Measurements from ENCODE around the gene MBD3.
"Not testable (repeated sequence)": the region's sequence is repeated elsewhere in the genome, so short reads cannot be mapped to it uniquely, and the experiment has no call there.

MBD3 gene, protein sequence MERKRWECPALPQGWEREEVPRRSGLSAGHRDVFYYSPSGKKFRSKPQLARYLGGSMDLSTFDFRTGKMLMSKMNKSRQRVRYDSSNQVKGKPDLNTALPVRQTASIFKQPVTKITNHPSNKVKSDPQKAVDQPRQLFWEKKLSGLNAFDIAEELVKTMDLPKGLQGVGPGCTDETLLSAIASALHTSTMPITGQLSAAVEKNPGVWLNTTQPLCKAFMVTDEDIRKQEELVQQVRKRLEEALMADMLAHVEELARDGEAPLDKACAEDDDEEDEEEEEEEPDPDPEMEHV

GRCh38 chr19:1592755-1593500 is at the start of gene MBD3:
Gene MBD3, minus strand, starts transcription at chr19:1592865. Its CDS starts 234 bp downstream, at chr19:1592631.
- Histone ChIP-seq H3K27ac (peak within 1 kb of the TSS; percentile 100), H3K9me3 (ENCODE audit: severe bottlenecking) (no peaks in the 10 kb centered on the region), H3K4me3 (ENCODE audit: low read depth, low read length) (peak within 1 kb of the TSS; percentile 95), H3K36me3 (peaks cover 52% of the 10 kb centered on the region), H3K27me3 (ENCODE audit: insufficient read depth, low read depth, severe bottlenecking) (no peaks in the 10 kb centered on the region)
- TF ChIP-seq, protein P1, sequence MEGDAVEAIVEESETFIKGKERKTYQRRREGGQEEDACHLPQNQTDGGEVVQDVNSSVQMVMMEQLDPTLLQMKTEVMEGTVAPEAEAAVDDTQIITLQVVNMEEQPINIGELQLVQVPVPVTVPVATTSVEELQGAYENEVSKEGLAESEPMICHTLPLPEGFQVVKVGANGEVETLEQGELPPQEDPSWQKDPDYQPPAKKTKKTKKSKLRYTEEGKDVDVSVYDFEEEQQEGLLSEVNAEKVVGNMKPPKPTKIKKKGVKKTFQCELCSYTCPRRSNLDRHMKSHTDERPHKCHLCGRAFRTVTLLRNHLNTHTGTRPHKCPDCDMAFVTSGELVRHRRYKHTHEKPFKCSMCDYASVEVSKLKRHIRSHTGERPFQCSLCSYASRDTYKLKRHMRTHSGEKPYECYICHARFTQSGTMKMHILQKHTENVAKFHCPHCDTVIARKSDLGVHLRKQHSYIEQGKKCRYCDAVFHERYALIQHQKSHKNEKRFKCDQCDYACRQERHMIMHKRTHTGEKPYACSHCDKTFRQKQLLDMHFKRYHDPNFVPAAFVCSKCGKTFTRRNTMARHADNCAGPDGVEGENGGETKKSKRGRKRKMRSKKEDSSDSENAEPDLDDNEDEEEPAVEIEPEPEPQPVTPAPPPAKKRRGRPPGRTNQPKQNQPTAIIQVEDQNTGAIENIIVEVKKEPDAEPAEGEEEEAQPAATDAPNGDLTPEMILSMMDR (IDR thresholded peaks at IDR 0.05; ENCODE audit: low read depth, low read length): no peak
- DNase-seq: peak; percentile 92

GRCh38 chr19:1640893-1641448 is 48.3 kb upstream of the MBD3 start:
- DNase-seq; H3K9me3 ChIP-seq (ENCODE audit: severe bottlenecking); H3K27ac ChIP-seq; H3K4me3 ChIP-seq (ENCODE audit: low read depth, low read length); H3K27me3 ChIP-seq (ENCODE audit: insufficient read depth, low read depth, severe bottlenecking): not testable (repeated sequence)
- peaks cover 96% of the 10 kb centered on the region for H3K36me3 ChIP-seq

- Histone ChIP-seq H3K27ac (no peak overlapping the region), H3K4me3 (ENCODE audit: low read depth, low read length) (no peak overlapping the region), H3K27me3 (ENCODE audit: insufficient read depth, low read depth, severe bottlenecking) (no peaks in the 10 kb centered on the region), H3K9me3 (ENCODE audit: severe bottlenecking) (no peaks in the 10 kb centered on the region), H3K36me3 (peaks cover 87% of the 10 kb centered on the region)
- no peak for DNase-seq
- TF ChIP-seq, protein P1 (IDR thresholded peaks at IDR 0.05; ENCODE audit: low read depth, low read length): no peak
Observed at GRCh38 chr19:1636325-1637236, 43.9 kb upstream of the MBD3 start.

GRCh38 chr19:1634938-1635243 is 42.2 kb upstream of the MBD3 start:
- Histone ChIP-seq H3K36me3 (peaks cover 85% of the 10 kb centered on the region), H3K27ac (no peak overlapping the region), H3K9me3 (ENCODE audit: severe bottlenecking) (no peaks in the 10 kb centered on the region), H3K27me3 (ENCODE audit: insufficient read depth, low read depth, severe bottlenecking) (no peaks in the 10 kb centered on the region), H3K4me3 (ENCODE audit: low read depth, low read length) (no peak overlapping the region)
- DNase-seq: no peak
- TF ChIP-seq, protein P1 (IDR thresholded peaks at IDR 0.05; ENCODE audit: low read depth, low read length): no peak

GRCh38 chr19:1634242-1634937 is 41.7 kb upstream of the MBD3 start:
- Histone ChIP-seq H3K4me3 (ENCODE audit: low read depth, low read length) (no peak overlapping the region), H3K27me3 (ENCODE audit: insufficient read depth, low read depth, severe bottlenecking) (no peaks in the 10 kb centered on the region), H3K36me3 (peaks cover 82% of the 10 kb centered on the region), H3K27ac (no peak overlapping the region), H3K9me3 (ENCODE audit: severe bottlenecking) (no peaks in the 10 kb centered on the region)
- no peak for DNase-seq
- TF ChIP-seq, protein P1 (IDR thresholded peaks at IDR 0.05; ENCODE audit: low read depth, low read length): no peak

Data from WERI-Rb-1 (cell line).